H1 (cell line): ENCODE measurements around the gene MEF2A. TPM values are rescaled to one million over a fixed set of nuclear protein-coding genes. Genes with fewer than 3 reads are reported as not detected.

Experiments
- SP1 ChIP-seq: IDR thresholded peaks from 2 replicates; pipeline ENCODE4 v1.6.1; 2011; ENCODE audit warnings: low read depth, low read length
- polyA plus RNA-seq, 7 experiments: library from polyadenylated mRNA; depleted of rRNA in 3 of 7; stranded (reverse) in 5 of 7; unstranded in 2 of 7; fragments of >200 nt in 5 of 7; fragments of 200-250 nt in 2 of 7; gene quantifications; 1 replicate in 5 of 7; 2 replicates in 1 of 7; 4 replicates in 1 of 7; pipeline versions ENCODE4 v1.2.1 to v1.2.3, GENCODE V29; 2011 to 2013; ENCODE audit warnings: missing spikeins in 2 of 7, mixed read lengths in 2 of 7
- total RNA-seq: library from RNA; stranded (reverse); fragmentation: NEBNext Ultra II Directional; extraction: Animal tissue kit (Norgen Biotek cat#: 25700); gene quantifications from 2 replicates; pipeline ENCODE4 v1.2.1, GENCODE V29; 2021

MEF2A gene
- total and polyA plus RNA-seq, 2 of the 8 experiments (the other 6 are each of a cell fraction or from before 2014, with no cell fraction given) = 15.6 to 22.5 TPM

DNA sequence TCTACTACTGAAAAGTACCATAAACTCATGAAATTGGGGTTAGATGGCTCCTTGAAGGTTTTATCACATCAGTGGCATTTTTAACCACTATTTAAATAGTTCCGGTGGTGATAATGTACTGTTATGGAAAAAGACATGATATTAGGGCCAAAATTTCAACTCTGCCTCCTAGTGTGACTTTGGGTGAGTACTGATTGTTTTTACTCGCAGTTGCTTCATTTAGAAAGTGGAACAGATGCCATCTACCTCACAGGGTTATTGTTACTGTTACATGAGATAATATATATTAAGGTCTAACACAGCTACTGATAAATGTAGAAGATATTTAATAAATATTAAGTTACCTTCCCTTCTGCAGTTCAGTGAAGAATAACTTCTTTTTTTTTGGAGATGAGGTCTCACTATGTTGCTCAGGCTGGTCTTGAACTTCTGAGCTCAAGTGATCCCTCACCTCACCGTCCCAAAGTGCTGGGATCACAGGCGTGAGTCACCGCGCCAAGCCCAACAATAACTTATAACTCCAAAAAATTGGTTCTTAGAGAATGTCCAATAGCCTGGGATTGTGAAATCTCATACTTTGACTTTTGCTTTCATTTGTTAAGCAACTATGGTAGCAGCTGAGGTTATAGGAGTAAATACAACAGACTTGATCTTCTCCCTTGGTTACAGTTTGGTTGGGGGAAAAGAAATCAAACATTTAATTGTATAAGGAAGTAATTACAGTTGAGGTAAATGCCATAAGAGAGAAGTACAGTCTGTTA lies 48.3 kb downstream of the MEF2A start (continued):
- TF ChIP-seq SP1 = no peak
